IMR-90 (cell line): ENCODE results near the gene CADM2. TPM values are rescaled to one million over a fixed set of nuclear protein-coding genes. Genes with fewer than 3 reads are reported as not detected.

Experiments used
- ATAC-seq: fragments of 200-7000 bp; cut with Tn5 transposase; 2 replicates; pipeline ENCODE4 v1.9.1; 2020; ENCODE audit warnings: low read depth, mild to moderate bottlenecking, moderate library complexity
- BruUV-seq: library from RNA; stranded (reverse); fragments of 400-500 nt; replicated peaks from 2 replicates; lab custom pipeline; 2021; lab: Mats Ljungman, UMichigan
- CTCF ChIA-PET: fragments of 300-600 bp; formaldehyde crosslinking; extraction: SDS; loops from one replicate; lab custom pipeline; 2021; ENCODE audit warnings: antibody characterized with exemption; lab: Yijun Ruan, JAX
- POLR2A ChIA-PET: fragments of 300-600 bp; sonication (Branson Sonifier 250); formaldehyde crosslinking; loops from one replicate; lab custom pipeline; 2022; ENCODE audit warnings: antibody characterized with exemption; ENCODE audit not compliant: unreplicated experiment; lab: Charles Lee
- DNase-seq: peaks from one replicate; pipeline ENCODE4 v3.0.0; 2013
- H2AFZ ChIP-seq: replicated peaks from 2 replicates; pipeline ENCODE3; 2013; ENCODE audit warnings: low read length, mild to moderate bottlenecking; ENCODE audit not compliant: poor library complexity
- H2AK5ac ChIP-seq: 2 replicates; pipeline ENCODE4 v1.6.1; 2013; ENCODE audit warnings: low read depth, low read length, inconsistent platforms
- H2AK9ac ChIP-seq: replicated peaks from 2 replicates; pipeline ENCODE3; 2013; ENCODE audit warnings: mild to moderate bottlenecking, low read depth, low read length, moderate library complexity; ENCODE audit not compliant: poor library complexity
- H2BK120ac ChIP-seq: 2 replicates; pipeline ENCODE4 v1.6.1; 2013; ENCODE audit warnings: low read depth, low read length, inconsistent platforms
- H2BK15ac ChIP-seq: 3 replicates; pipeline ENCODE4 v1.6.1; 2013; ENCODE audit warnings: low read depth, low read length, inconsistent platforms
- H2BK20ac ChIP-seq: 2 replicates; pipeline ENCODE4 v1.6.1; 2013; ENCODE audit warnings: low read depth, mild to moderate bottlenecking, inconsistent platforms, low read length, moderate library complexity
- H2BK5ac ChIP-seq: 2 replicates; pipeline ENCODE4 v1.6.1; 2013; ENCODE audit warnings: mild to moderate bottlenecking, low read depth, low read length, inconsistent platforms; ENCODE audit not compliant: poor library complexity, severe bottlenecking
- H3K14ac ChIP-seq: replicated peaks from 2 replicates; pipeline ENCODE4 v1.6.1; 2013; ENCODE audit warnings: low read depth, low read length, inconsistent platforms
- H3K18ac ChIP-seq: 2 replicates; pipeline ENCODE4 v1.6.1; 2013; ENCODE audit warnings: low read depth, low read length, control low read depth
- H3K23ac ChIP-seq: 2 replicates; pipeline ENCODE4 v1.6.1; 2013; ENCODE audit warnings: low read depth, low read length, inconsistent platforms
- H3K27ac ChIP-seq: 2 replicates; pipeline ENCODE4 v1.5.1; 2013; ENCODE audit warnings: mild to moderate bottlenecking, control low read depth, low read length; ENCODE audit not compliant: insufficient read depth
- H3K27me3 ChIP-seq: 2 replicates; pipeline ENCODE4 v1.6.1; 2013; ENCODE audit warnings: low read length; ENCODE audit not compliant: control insufficient read depth, insufficient read depth
- H3K36me3 ChIP-seq: 2 replicates; pipeline ENCODE4 v1.6.1; 2013; ENCODE audit warnings: low read length, mixed read lengths; ENCODE audit not compliant: control insufficient read depth, insufficient read depth
- H3K4ac ChIP-seq: 2 replicates; pipeline ENCODE4 v1.6.1; 2013; ENCODE audit warnings: low read depth, low read length, inconsistent platforms
- H3K4me1 ChIP-seq: 2 replicates; pipeline ENCODE4 v1.6.1; 2013; ENCODE audit warnings: low read length, mixed read lengths; ENCODE audit not compliant: control insufficient read depth, insufficient read depth
- H3K4me2 ChIP-seq: 2 replicates; pipeline ENCODE4 v1.6.1; 2013; ENCODE audit warnings: low read depth, mild to moderate bottlenecking, control low read depth, low read length, moderate library complexity
- H3K4me3 ChIP-seq: 2 replicates; pipeline ENCODE4 v1.5.1; 2013; ENCODE audit warnings: low read depth, mild to moderate bottlenecking, control low read depth, low read length, moderate library complexity; ENCODE audit not compliant: insufficient read depth
- H3K56ac ChIP-seq: 2 replicates; pipeline ENCODE4 v1.6.1; 2013; ENCODE audit warnings: low read length, inconsistent platforms; ENCODE audit not compliant: insufficient read depth; ENCODE audit errors: extremely low read depth
- H3K79me1 ChIP-seq, 2 experiments: 2 replicates each; pipeline ENCODE4 v1.6.1; 2013; ENCODE audit warnings: low read length in 2 of 2, inconsistent platforms in 1 of 2, low read depth in 1 of 2
- H3K9ac ChIP-seq: 2 replicates; pipeline ENCODE4 v1.6.1; 2013; ENCODE audit warnings: low read depth, low read length, control low read depth
- H3K9me1 ChIP-seq: 2 replicates; pipeline ENCODE4 v1.6.1; 2013; ENCODE audit warnings: low read length, inconsistent platforms; ENCODE audit not compliant: insufficient read depth
- H3K9me3 ChIP-seq: 2 replicates; pipeline ENCODE4 v1.6.1; 2013; ENCODE audit warnings: low read length; ENCODE audit not compliant: control insufficient read depth, insufficient read depth
- H4K20me1 ChIP-seq: 2 replicates; pipeline ENCODE4 v1.6.1; 2013; ENCODE audit warnings: low read length, inconsistent platforms; ENCODE audit not compliant: insufficient read depth
- H4K5ac ChIP-seq: 2 replicates; pipeline ENCODE4 v1.6.1; 2013; ENCODE audit warnings: mild to moderate bottlenecking, low read depth, low read length, control low read depth
- H4K8ac ChIP-seq, 2 experiments: 2 replicates each; pipeline ENCODE4 v1.6.1; 2013; ENCODE audit warnings: low read depth in 2 of 2, low read length in 2 of 2, control low read depth in 1 of 2, inconsistent platforms in 1 of 2
- H4K91ac ChIP-seq: 2 replicates; pipeline ENCODE4 v1.6.1; 2013; ENCODE audit warnings: low read depth, low read length, inconsistent platforms; ENCODE audit not compliant: insufficient read depth
- CHD1 ChIP-seq: IDR thresholded peaks from 2 replicates; pipeline ENCODE4 v1.6.1; 2012; ENCODE audit warnings: low read depth, low read length, improper control_type of control experiment
- CTCF ChIP-seq: conservative IDR thresholded peaks from 2 replicates; pipeline ENCODE4 v1.5.1; 2012; ENCODE audit warnings: mild to moderate bottlenecking, low read depth, low read length, improper control_type of control experiment
- MAFK ChIP-seq: IDR thresholded peaks from 2 replicates; pipeline ENCODE4 v1.6.1; 2012; ENCODE audit warnings: low read depth, low read length, improper control_type of control experiment
- MAZ ChIP-seq: IDR thresholded peaks from 2 replicates; pipeline ENCODE4 v1.6.1; 2012; ENCODE audit warnings: low read depth, mild to moderate bottlenecking, low read length, improper control_type of control experiment, moderate library complexity, borderline replicate concordance
- RAD21 ChIP-seq: IDR thresholded peaks from 2 replicates; pipeline ENCODE4 v1.6.1; 2012; ENCODE audit warnings: low read length, improper control_type of control experiment
- RCOR1 ChIP-seq: IDR thresholded peaks from 2 replicates; pipeline ENCODE4 v1.6.1; 2012; ENCODE audit warnings: mild to moderate bottlenecking, low read length, improper control_type of control experiment; ENCODE audit not compliant: insufficient replicate concordance
- SMC3 ChIP-seq: fragments of 150-350 bp; IDR thresholded peaks from 2 replicates; pipeline ENCODE4 v1.6.1; 2016; ENCODE audit warnings: low read depth, mild to moderate bottlenecking, antibody characterized with exemption, low read length, moderate library complexity
- WGBS, 2 experiments: methylation state at CpG; one replicate each; pipeline versions ENCODE4 v1.1.5 to v1.1.7; 2013; ENCODE audit warnings: missing lambda C conversion rate in 2 of 2; ENCODE audit not compliant: insufficient read length in 1 of 2; ENCODE audit errors: extremely low coverage in 2 of 2; 5-methylcytosine and 5-hydroxymethylcytosine counted together
- dilution Hi-C: fragments of 300-500 bp; cut with HindIII; formaldehyde crosslinking; loops from one replicate; pipeline ENCODE4 v1.14.3; 2018; ENCODE audit warnings: low sequenced_read_pairs; ENCODE audit not compliant: unreplicated experiment
- in situ Hi-C: fragments of 300-500 bp; cut with MboI; formaldehyde crosslinking; loops from 3 replicates; pipeline ENCODE4 v1.14.3; 2019; ENCODE audit warnings: low sequenced_read_pairs, inconsistent platforms, mixed read lengths
- intact Hi-C: fragments of 100-400 bp; cut with micrococcal nuclease; formaldehyde crosslinking; loops from 2 replicates; pipeline ENCODE4 v1.10.0; 2022
- polyA plus RNA-seq, 3 experiments: library from polyadenylated mRNA; depleted of rRNA; stranded (reverse); fragments of >200 nt; gene quantifications; 2 replicates each; pipeline ENCODE4 v1.2.3, GENCODE V29; 2012; ENCODE audit warnings: low replicate concordance in 1 of 3
- total RNA-seq: library from RNA; depleted of rRNA; stranded (reverse); fragments of >200 nt; gene quantifications from 2 replicates; pipeline ENCODE4 v1.2.3, GENCODE V29; 2012

Gene CADM2
- total and polyA plus RNA-seq, 2 of the 4 experiments (the other 2 are of a cell fraction) = not detected

- Histone ChIP-seq H3K18ac (no peak overlapping the region), H3K9me3 (no peaks in the 10 kb centered on the region), H3K4me2 (no peak overlapping the region), H3K4me3 (no peak overlapping the region), H3K4me1 (no peaks in the 10 kb centered on the region), H2BK15ac (no peak overlapping the region), H2AFZ (no peak overlapping the region), H3K27me3 (no peaks in the 10 kb centered on the region), H3K9me1 (no peaks in the 10 kb centered on the region), H4K5ac (no peak overlapping the region), H2BK120ac (no peak overlapping the region), H3K14ac (no peak overlapping the region), H3K56ac (no peak overlapping the region), H4K20me1 (no peaks in the 10 kb centered on the region), H3K9ac (no peak overlapping the region), H4K91ac (no peak overlapping the region), H2AK9ac (no peak overlapping the region), H3K36me3 (no peaks in the 10 kb centered on the region), H2AK5ac (no peak overlapping the region), H2BK20ac (no peak overlapping the region), H2BK5ac (no peak overlapping the region), H3K79me1 (no peaks in the 10 kb centered on the region), H3K23ac (no peak overlapping the region), H4K8ac (no peak overlapping the region), H3K4ac (no peak overlapping the region), H3K27ac (no peak overlapping the region)
- no TSS peak for BruUV-seq
- CTCF ChIA-PET = no interaction called here
- POLR2A ChIA-PET = no interaction called here
- dilution Hi-C loops = no loop called here
- ATAC-seq (no peak), DNase-seq (no peak)
- no peak for TF ChIP-seq SMC3
- TF ChIP-seq MAZ = no peak
- no peak for TF ChIP-seq CHD1
- no peak for TF ChIP-seq RAD21
- TF ChIP-seq CTCF = no peak
- no peak for TF ChIP-seq RCOR1
- no peak for TF ChIP-seq MAFK
- no CpG with 5 or more reads among the region's 5 CpGs for WGBS, 2 experiments
- intact Hi-C loops = no loop called here
- in situ Hi-C loops = no loop called here
Measured at GRCh38 chr3:84967767-84968581, 9.2 kb downstream of the CADM2 start.
